Fibroblast of lung (primary cell): ENCODE data around the gene MSH3.

Source experiments
- EZH2 ChIP-seq: IDR thresholded peaks from 2 replicates; pipeline ENCODE4 v1.5.1; 2012; ENCODE audit warnings: low read length, control low read depth, mild to moderate bottlenecking; ENCODE audit errors: missing control alignments
- TF ChIP-seq, protein P1 (sequence below), 2 donors: IDR thresholded peaks in 1 of 2; conservative IDR thresholded peaks in 1 of 2; 1 replicate in 1 of 2; 2 replicates in 1 of 2; pipeline ENCODE4 v1.5.1; 2011 to 2012; ENCODE audit warnings: low read length in 2 of 2, control low read depth in 1 of 2, inconsistent platforms in 1 of 2, low read depth in 1 of 2, mild to moderate bottlenecking in 1 of 2

GRCh38 chr5:80905405-80905804 lies 251.0 kb downstream of the MSH3 start:
- TF ChIP-seq EZH2 = no peak
- TF ChIP-seq, protein P1, sequence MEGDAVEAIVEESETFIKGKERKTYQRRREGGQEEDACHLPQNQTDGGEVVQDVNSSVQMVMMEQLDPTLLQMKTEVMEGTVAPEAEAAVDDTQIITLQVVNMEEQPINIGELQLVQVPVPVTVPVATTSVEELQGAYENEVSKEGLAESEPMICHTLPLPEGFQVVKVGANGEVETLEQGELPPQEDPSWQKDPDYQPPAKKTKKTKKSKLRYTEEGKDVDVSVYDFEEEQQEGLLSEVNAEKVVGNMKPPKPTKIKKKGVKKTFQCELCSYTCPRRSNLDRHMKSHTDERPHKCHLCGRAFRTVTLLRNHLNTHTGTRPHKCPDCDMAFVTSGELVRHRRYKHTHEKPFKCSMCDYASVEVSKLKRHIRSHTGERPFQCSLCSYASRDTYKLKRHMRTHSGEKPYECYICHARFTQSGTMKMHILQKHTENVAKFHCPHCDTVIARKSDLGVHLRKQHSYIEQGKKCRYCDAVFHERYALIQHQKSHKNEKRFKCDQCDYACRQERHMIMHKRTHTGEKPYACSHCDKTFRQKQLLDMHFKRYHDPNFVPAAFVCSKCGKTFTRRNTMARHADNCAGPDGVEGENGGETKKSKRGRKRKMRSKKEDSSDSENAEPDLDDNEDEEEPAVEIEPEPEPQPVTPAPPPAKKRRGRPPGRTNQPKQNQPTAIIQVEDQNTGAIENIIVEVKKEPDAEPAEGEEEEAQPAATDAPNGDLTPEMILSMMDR (conservative IDR thresholded peaks at IDR 0.05 in 1 of 2, IDR thresholded peaks at IDR 0.05 in 1 of 2; ENCODE audit: low read depth in 1 of 2, low read length in 2 of 2) = no peak
